Urothelium cell line (cell line): ENCODE measurements around the gene ENPP3.

Source experiments
- DNase-seq: peaks from one replicate; pipeline ENCODE4 v3.0.0; 2011; ENCODE audit warnings: low spot score, mixed read lengths
- FAIRE-seq: peaks from 2 replicates; lab custom pipeline; 2011; peaks lifted over from hg19 to GRCh38; lab: Jason Lieb, UNC

Gene ENPP3

GRCh38 chr6:131762984-131763383 lies 125.9 kb downstream of the ENPP3 start:
- FAIRE-seq (no peak), DNase-seq (no peak)

GRCh38 chr6:131763749-131764148 lies 126.6 kb downstream of the ENPP3 start:
- no peak for DNase-seq

GRCh38 chr6:131764350-131764749 lies 127.2 kb downstream of the ENPP3 start:
- DNase-seq = no peak
- no peak for FAIRE-seq

More at GRCh38 chr6:131763749-131764148, 126.6 kb downstream of the ENPP3 start:
- no peak for FAIRE-seq

GRCh38 chr6:131765081-131765803 lies 128.1 kb downstream of the ENPP3 start:
- no peak for FAIRE-seq
- DNase-seq = peak; percentile 61

- DNase-seq (no peak), FAIRE-seq (no peak)
Measured at GRCh38 chr6:131765804-131766135, 128.7 kb downstream of the ENPP3 start.

GRCh38 chr6:131766631-131767030 lies 129.5 kb downstream of the ENPP3 start:
- FAIRE-seq (no peak), DNase-seq (no peak)

GRCh38 chr6:131768964-131769363 lies 131.9 kb downstream of the ENPP3 start:
- no peak for DNase-seq
- FAIRE-seq = no peak

GRCh38 chr6:131769385-131770141 lies 132.5 kb downstream of the ENPP3 start:
- no peak for FAIRE-seq
- DNase-seq = no peak

GRCh38 chr6:131770776-131771175 lies 133.7 kb downstream of the ENPP3 start:
- FAIRE-seq (no peak), DNase-seq (no peak)

GRCh38 chr6:131773284-131773950 lies 136.3 kb downstream of the ENPP3 start:
- no peak for FAIRE-seq
- no peak for DNase-seq

- no peak for FAIRE-seq
Measured at GRCh38 chr6:131775886-131776285, 138.8 kb downstream of the ENPP3 start.

GRCh38 chr6:131776985-131777384 lies 139.9 kb downstream of the ENPP3 start:
- no peak for DNase-seq
- FAIRE-seq = no peak

More at GRCh38 chr6:131775886-131776285, 138.8 kb downstream of the ENPP3 start:
- no peak for DNase-seq

GRCh38 chr6:131778169-131778568 lies 141.1 kb downstream of the ENPP3 start:
- FAIRE-seq = no peak
- DNase-seq = no peak

GRCh38 chr6:131779304-131779703 lies 142.2 kb downstream of the ENPP3 start:
- FAIRE-seq (no peak), DNase-seq (no peak)

GRCh38 chr6:131780600-131780999 lies 143.5 kb downstream of the ENPP3 start:
- DNase-seq (no peak), FAIRE-seq (no peak)

- DNase-seq (no peak), FAIRE-seq (no peak)
Measured at GRCh38 chr6:131781687-131782086, 144.6 kb downstream of the ENPP3 start.

- DNase-seq (no peak), FAIRE-seq (no peak)
Measured at GRCh38 chr6:131782764-131783163, 145.7 kb downstream of the ENPP3 start.

- FAIRE-seq = no peak
- no peak for DNase-seq
Measured at GRCh38 chr6:131784561-131784960, 147.5 kb downstream of the ENPP3 start.

GRCh38 chr6:131787079-131787478 lies 150.0 kb downstream of the ENPP3 start:
- DNase-seq = no peak
- no peak for FAIRE-seq

GRCh38 chr6:131787766-131788712 lies 150.9 kb downstream of the ENPP3 start:
- no peak for DNase-seq
- no peak for FAIRE-seq

GRCh38 chr6:131789219-131789618 lies 152.1 kb downstream of the ENPP3 start:
- DNase-seq (no peak), FAIRE-seq (no peak)
